CD4-positive, alpha-beta memory T cell (primary cell): ENCODE data around the gene ZNRF1. TPM values are rescaled to one million over a fixed set of nuclear protein-coding genes. Genes with fewer than 3 reads are reported as not detected.

Experiments used
- CTCF ChIA-PET: fragments of 350-600 bp; sonication (Branson Sonifier 250); formaldehyde crosslinking; loops from one replicate; lab custom pipeline; 2021; ENCODE audit warnings: inconsistent platforms; ENCODE audit not compliant: partially characterized antibody; lab: Charles Lee
- POLR2A ChIA-PET: fragments of 350-600 bp; sonication (Branson Sonifier 250); formaldehyde crosslinking; loops from one replicate; lab custom pipeline; 2021; ENCODE audit not compliant: partially characterized antibody; lab: Charles Lee
- DNase-seq, 5 donors: peaks; one replicate each; pipeline versions ENCODE4 v3.0.0 to v3.0.0-alpha.2; 2020 to 2022; ENCODE audit warnings: mixed read lengths in 1 of 5
- H3K27ac ChIP-seq: one replicate; pipeline ENCODE4 v1.7.0; 2013; ENCODE audit warnings: low read depth, low read length
- H3K27me3 ChIP-seq: 2 replicates; pipeline ENCODE4 v1.7.0; 2013; ENCODE audit warnings: mild to moderate bottlenecking, low read length, moderate library complexity; ENCODE audit not compliant: insufficient read depth
- H3K36me3 ChIP-seq: 2 replicates; pipeline ENCODE4 v1.7.0; 2013; ENCODE audit warnings: mild to moderate bottlenecking, low read length, moderate library complexity; ENCODE audit not compliant: insufficient read depth
- H3K4me1 ChIP-seq: 2 replicates; pipeline ENCODE4 v1.7.0; 2013; ENCODE audit warnings: mild to moderate bottlenecking, low read length, moderate library complexity; ENCODE audit not compliant: insufficient read depth
- H3K4me3 ChIP-seq, 2 donors: one replicate each; pipeline ENCODE4 v1.7.0; 2013; ENCODE audit warnings: low read length in 2 of 2, mild to moderate bottlenecking in 1 of 2
- H3K9me3 ChIP-seq, 2 donors: one replicate each; pipeline ENCODE4 v1.7.0; 2013; ENCODE audit warnings: low read length in 2 of 2, control low read depth in 1 of 2; ENCODE audit not compliant: control insufficient read depth in 1 of 2
- H3K27ac Mint-ChIP-seq, 7 donors: one replicate each; pipeline ENCODE4 v1.8.0; 2020 to 2021; ENCODE audit warnings: mixed read lengths in 7 of 7, mild to moderate bottlenecking in 6 of 7, inconsistent platforms in 3 of 7, moderate library complexity in 3 of 7
- H3K27me3 Mint-ChIP-seq, 2 donors: one replicate each; pipeline ENCODE4 v1.8.0; 2020 to 2021; ENCODE audit warnings: mixed read lengths in 2 of 2
- H3K36me3 Mint-ChIP-seq, 2 donors: one replicate each; pipeline ENCODE4 v1.8.0; 2020 to 2021; ENCODE audit warnings: mixed read lengths in 2 of 2, inconsistent platforms in 1 of 2, mild to moderate bottlenecking in 1 of 2
- H3K4me1 Mint-ChIP-seq, 4 donors: one replicate each; pipeline ENCODE4 v1.8.0; 2020 to 2021; ENCODE audit warnings: mixed read lengths in 4 of 4, mild to moderate bottlenecking in 1 of 4
- H3K4me3 Mint-ChIP-seq, 8 donors: one replicate each; pipeline ENCODE4 v1.8.0; 2020 to 2021; ENCODE audit warnings: mixed read lengths in 8 of 8, mild to moderate bottlenecking in 7 of 8, moderate library complexity in 6 of 8, inconsistent platforms in 3 of 8
- H3K9me3 Mint-ChIP-seq, 8 donors: one replicate each; pipeline ENCODE4 v1.8.0; 2020 to 2021; ENCODE audit warnings: mixed read lengths in 8 of 8, mild to moderate bottlenecking in 5 of 8, inconsistent platforms in 3 of 8, moderate library complexity in 1 of 8
- intact Hi-C: fragments of 100-400 bp; cut with micrococcal nuclease; formaldehyde crosslinking; loops from one replicate; pipeline ENCODE4 v1.15.1; 2023
- polyA plus RNA-seq, 2 donors: library from polyadenylated mRNA; unstranded; fragments of 300-500 nt; fragmentation: Illumina TruSeq; gene quantifications; one replicate each; pipeline ENCODE4 v1.2.3, GENCODE V29; 2021
- total RNA-seq, 2 experiments: library from RNA; stranded (reverse); gene quantifications; one replicate each; pipeline ENCODE4 v1.2.3, GENCODE V29; 2021

Gene ZNRF1
- total and polyA plus RNA-seq, 4 experiments from 2014 or later: 3.4 to 9.5 (median 6.1) TPM

DNA sequence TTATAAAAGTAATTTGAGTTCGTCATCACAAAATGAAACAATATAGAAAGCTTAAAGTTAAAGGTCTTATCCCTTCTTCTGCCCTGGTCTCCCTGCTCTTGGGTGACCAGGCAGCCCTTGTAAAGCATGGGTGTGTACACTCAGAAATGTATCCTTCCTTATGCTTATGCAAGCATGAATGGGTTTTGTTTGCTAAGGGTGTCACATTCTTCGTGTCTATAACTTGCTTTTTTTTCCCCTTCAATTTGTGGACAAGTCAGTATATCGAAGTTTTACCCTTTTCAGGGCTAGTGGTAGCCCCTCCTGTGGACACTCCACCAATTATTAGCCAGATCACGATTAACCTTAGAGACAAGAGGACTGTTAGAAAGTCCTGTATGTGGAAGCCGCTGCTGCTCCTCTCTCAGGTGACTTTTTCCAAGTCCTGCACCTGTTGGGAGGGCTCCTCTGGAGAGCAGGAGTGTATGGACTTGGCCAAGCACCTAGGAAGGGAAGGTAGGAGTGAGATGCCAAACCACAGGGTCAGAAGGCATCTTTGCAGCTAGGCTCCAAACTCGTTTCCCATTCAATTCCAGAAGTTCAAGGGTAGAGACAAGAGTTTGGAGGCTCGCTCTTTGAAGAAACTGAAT lies 66.8 kb downstream of the ZNRF1 start:
- no peak overlapping the region for H3K27ac ChIP-seq
- Mint-ChIP-seq H3K27ac (peak overlapping the region in 5 of 7 donors; percentile 46 to 94 (median 92)), H3K9me3 (no peaks in the 10 kb centered on the region), H3K36me3 (no peaks in the 10 kb centered on the region), H3K4me3 (peak overlapping the region in 4 of 8 donors; percentile 21 to 76 (median 59)), H3K4me1 (peaks cover 21 to 49% (median 33%) of the 10 kb centered on the region in 4 donors), H3K27me3 (no peaks in the 10 kb centered on the region)
- H3K27me3 ChIP-seq: no peaks in the 10 kb centered on the region
- H3K4me3 ChIP-seq: no peak overlapping the region
- peaks cover 33% of the 10 kb centered on the region for H3K4me1 ChIP-seq
- H3K36me3 ChIP-seq: no peaks in the 10 kb centered on the region
- POLR2A ChIA-PET: interaction anchor here (0.9 to 2.9 kb wide), 6 partner anchors 9 to 67 kb away, joined by 3 to 22 read pairs (median 5); partner anchors contain the start of gene ZNRF1
- CTCF ChIA-PET: interaction anchor here (1.3 kb wide), 1 partner anchor 46 kb away, joined by 3 read pairs; no protein-coding TSS in a partner anchor
- H3K9me3 ChIP-seq: no peaks in the 10 kb centered on the region
- no peak for DNase-seq
- intact Hi-C loops: no loop called here

DNA sequence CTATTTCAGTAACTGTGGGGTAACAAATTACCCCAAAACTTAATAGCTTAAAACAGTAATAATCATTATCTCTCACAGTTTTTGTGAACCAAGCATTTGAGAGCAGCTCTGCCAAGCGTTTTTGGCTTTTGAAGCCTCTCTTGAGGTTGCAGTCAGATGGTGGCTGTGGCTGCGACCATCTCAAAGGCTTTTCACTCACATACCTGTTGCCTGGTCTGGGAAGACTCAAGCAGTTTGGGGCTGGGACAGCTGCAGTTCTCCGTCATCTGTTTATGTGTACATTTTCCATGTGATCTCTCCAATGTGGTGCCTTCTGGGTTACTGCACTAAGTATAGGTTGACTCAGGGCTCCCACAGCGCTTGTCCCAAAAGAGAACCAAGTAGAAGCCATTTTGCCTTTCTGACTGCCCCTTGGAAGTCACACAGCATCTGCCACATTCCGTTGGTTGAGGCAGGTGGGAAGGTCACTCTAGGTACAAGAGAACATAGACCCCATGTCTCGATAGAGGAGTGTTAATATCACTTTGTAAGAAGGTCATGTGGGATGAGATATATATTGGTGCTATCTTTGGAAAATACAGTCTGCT lies 68.1 kb downstream of the ZNRF1 start:
- peaks cover 23 to 51% (median 35%) of the 10 kb centered on the region in 4 donors for H3K4me1 Mint-ChIP-seq
- H3K27ac Mint-ChIP-seq: peak overlapping the region in 4 of 7 donors; percentile 29 to 61 (median 40)
- H3K9me3 Mint-ChIP-seq: no peaks in the 10 kb centered on the region
- H3K27me3 Mint-ChIP-seq: no peaks in the 10 kb centered on the region
- no peak for DNase-seq
- ChIA-PET POLR2A (interaction anchor here (1.5 kb wide), 1 partner anchor 31 kb away, joined by 3 read pairs; no protein-coding TSS in a partner anchor), CTCF (interaction anchor here (0.6 to 1.3 kb wide), 2 partner anchors 44 to 139 kb away, joined by 3 read pairs; no protein-coding TSS in a partner anchor)
- H3K36me3 ChIP-seq: no peaks in the 10 kb centered on the region
- H3K27me3 ChIP-seq: no peaks in the 10 kb centered on the region
- intact Hi-C loops: no loop called here
- no peak overlapping the region for H3K27ac ChIP-seq
- H3K36me3 Mint-ChIP-seq: no peaks in the 10 kb centered on the region
- no peak overlapping the region for H3K4me3 Mint-ChIP-seq
- no peak overlapping the region for H3K4me3 ChIP-seq
- H3K4me1 ChIP-seq: peaks cover 33% of the 10 kb centered on the region
- H3K9me3 ChIP-seq: no peaks in the 10 kb centered on the region

DNA sequence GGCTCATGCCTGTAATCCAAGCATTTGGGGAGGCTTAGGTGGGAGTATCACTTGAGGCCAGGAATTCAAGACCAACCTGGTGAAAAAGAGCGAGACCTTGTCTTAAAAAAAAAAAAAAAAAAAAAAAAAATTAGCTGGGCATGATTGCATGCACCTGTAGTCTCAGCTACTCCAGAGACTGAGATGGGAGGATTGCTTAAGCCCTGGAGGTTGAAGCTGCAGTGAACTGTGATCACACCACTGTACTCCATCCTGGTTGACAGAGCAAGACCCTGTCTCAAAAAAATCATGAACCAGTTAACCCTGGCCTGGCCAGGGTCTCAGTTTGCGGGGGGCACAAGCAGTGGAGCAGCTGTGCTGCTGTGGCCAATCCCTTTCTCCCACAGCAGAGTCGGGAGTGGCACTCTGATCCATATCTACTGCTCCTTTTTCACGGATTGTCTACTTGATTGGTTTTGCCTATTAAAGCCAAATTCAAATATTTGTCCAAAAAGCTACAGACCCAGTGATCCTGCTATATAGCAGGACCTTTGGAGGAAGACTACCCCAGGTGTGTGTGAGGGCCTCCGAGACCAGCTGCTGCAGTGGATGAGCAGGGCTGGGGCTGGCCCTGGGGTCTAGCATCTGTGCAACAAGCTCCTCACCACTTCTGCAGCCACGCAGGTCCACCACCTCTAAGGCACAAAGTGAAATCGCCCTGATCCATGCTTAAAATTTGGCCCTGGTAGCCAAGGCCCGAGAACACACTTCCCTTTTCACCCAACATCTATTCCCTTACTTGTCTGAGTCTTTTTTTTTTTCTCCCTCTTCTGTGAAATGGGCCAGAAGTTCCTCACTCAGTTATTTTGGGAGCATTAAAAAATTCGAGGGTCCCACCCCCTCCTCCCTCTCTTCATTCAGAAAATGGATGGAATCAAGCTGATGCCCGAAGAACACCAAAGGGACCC lies 69.5 kb downstream of the ZNRF1 start:
- peak overlapping the region in 4 of 7 donors; percentile 10 to 74 (median 58) for H3K27ac Mint-ChIP-seq
- H3K4me3 Mint-ChIP-seq: no peak overlapping the region
- H3K4me3 ChIP-seq: no peak overlapping the region
- no peaks in the 10 kb centered on the region for H3K36me3 ChIP-seq
- intact Hi-C loops: no loop called here
- no peaks in the 10 kb centered on the region for H3K36me3 Mint-ChIP-seq
- H3K27me3 ChIP-seq: no peaks in the 10 kb centered on the region
- no peaks in the 10 kb centered on the region for H3K27me3 Mint-ChIP-seq
- no peaks in the 10 kb centered on the region for H3K9me3 Mint-ChIP-seq
- H3K27ac ChIP-seq: no peak overlapping the region
- peaks cover 30 to 59% (median 37%) of the 10 kb centered on the region in 4 donors for H3K4me1 Mint-ChIP-seq
- CTCF ChIA-PET: interaction anchor here (0.9 to 1.9 kb wide), 3 partner anchors 42 to 70 kb away, joined by 3 to 6 read pairs (median 3); partner anchors contain the start of gene ZNRF1
- DNase-seq: no peak
- POLR2A ChIA-PET: interaction anchor here (0.7 to 1.5 kb wide), 2 partner anchors 30 to 43 kb away, joined by 3 read pairs; no protein-coding TSS in a partner anchor
- H3K9me3 ChIP-seq: no peaks in the 10 kb centered on the region
- H3K4me1 ChIP-seq: peaks cover 31% of the 10 kb centered on the region

DNA sequence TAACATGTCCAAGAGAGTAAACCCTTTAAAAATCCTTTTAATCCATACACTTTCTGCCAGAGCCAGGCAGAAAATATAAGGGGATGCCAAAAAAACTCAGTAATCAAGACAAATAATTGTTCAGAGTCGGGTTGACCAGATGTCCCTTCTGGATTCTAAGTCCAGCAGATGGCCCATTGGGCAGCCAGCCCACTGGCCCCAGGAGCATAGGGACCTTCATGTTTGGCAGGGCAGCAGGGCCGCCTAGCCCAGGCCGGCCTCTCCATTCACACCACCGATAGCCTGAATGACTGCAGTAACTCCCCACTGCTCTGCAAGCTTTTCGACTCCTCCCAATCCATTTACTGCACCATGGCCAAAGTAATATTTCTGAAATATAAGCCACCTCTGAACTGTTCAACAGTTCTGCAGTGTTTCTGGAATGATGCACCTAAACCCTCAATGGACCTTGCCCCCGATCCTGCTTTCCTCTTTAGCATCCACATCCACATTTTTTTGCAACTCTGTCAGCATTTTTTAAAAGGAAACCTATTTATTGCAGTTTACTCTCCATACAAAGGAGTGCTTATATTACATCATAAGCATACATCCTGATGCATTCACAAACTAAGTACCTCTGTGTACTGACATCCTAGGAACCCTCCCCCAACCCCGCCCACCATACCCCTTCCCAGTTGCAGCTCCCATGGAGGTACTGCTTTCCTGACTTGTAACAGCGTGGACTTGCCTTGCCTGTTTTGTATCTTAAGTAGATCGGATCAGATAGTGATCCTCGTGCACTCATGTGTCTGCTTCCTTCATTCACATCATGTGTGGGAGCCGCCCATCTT lies 71.4 kb downstream of the ZNRF1 start:
- H3K27me3 Mint-ChIP-seq: no peaks in the 10 kb centered on the region
- ChIA-PET CTCF (no interaction called here), POLR2A (no interaction called here)
- H3K4me3 Mint-ChIP-seq: no peak overlapping the region
- no peaks in the 10 kb centered on the region for H3K9me3 Mint-ChIP-seq
- peaks cover 23 to 59% (median 41%) of the 10 kb centered on the region in 4 donors for H3K4me1 Mint-ChIP-seq
- no peak for DNase-seq
- Histone ChIP-seq H3K27me3 (no peaks in the 10 kb centered on the region), H3K9me3 (no peaks in the 10 kb centered on the region), H3K4me1 (peaks cover 34% of the 10 kb centered on the region), H3K4me3 (no peak overlapping the region), H3K27ac (no peak overlapping the region), H3K36me3 (no peaks in the 10 kb centered on the region)
- H3K36me3 Mint-ChIP-seq: no peaks in the 10 kb centered on the region
- intact Hi-C loops: no loop called here
- H3K27ac Mint-ChIP-seq: peak overlapping the region in 4 of 7 donors; percentile 8 to 39 (median 24)

DNA sequence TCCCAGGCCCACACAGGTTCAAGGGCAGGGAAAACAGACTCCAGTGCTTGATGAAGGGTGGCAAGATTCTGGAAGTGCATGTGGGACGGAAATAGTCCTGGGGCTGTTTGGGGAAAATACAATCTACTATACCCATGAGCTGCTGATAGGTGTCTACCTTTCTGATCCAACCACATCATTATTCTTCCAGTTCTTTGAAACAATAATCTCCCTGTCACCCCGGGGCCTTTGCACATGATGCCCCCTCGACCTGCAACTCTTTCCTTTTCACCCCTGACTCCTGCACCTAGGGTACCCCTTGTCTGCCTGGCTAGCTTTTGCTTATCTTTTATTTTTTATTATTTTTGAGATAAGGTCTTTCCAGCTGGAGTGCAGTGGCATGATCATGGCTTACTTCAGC lies 72.8 kb downstream of the ZNRF1 start:
- Histone ChIP-seq H3K36me3 (no peaks in the 10 kb centered on the region), H3K4me1 (peaks cover 39% of the 10 kb centered on the region), H3K27me3 (no peaks in the 10 kb centered on the region), H3K4me3 (no peak overlapping the region), H3K9me3 (no peaks in the 10 kb centered on the region), H3K27ac (no peak overlapping the region)
- CTCF ChIA-PET: interaction anchor here (1.2 to 2.5 kb wide), 2 partner anchors 20 to 40 kb away, joined by 3 to 10 read pairs; no protein-coding TSS in a partner anchor
- H3K9me3 Mint-ChIP-seq: no peaks in the 10 kb centered on the region
- no peaks in the 10 kb centered on the region for H3K27me3 Mint-ChIP-seq
- H3K36me3 Mint-ChIP-seq: no peaks in the 10 kb centered on the region
- DNase-seq: no peak
- no peak overlapping the region for H3K4me3 Mint-ChIP-seq
- intact Hi-C loops: no loop called here
- peak overlapping the region in 1 of 7 donors; percentile 9 for H3K27ac Mint-ChIP-seq
- peaks cover 31 to 64% (median 49%) of the 10 kb centered on the region in 4 donors for H3K4me1 Mint-ChIP-seq
- POLR2A ChIA-PET: interaction anchor here (2.0 kb wide), 1 partner anchor 37 kb away, joined by 8 read pairs; no protein-coding TSS in a partner anchor

DNA sequence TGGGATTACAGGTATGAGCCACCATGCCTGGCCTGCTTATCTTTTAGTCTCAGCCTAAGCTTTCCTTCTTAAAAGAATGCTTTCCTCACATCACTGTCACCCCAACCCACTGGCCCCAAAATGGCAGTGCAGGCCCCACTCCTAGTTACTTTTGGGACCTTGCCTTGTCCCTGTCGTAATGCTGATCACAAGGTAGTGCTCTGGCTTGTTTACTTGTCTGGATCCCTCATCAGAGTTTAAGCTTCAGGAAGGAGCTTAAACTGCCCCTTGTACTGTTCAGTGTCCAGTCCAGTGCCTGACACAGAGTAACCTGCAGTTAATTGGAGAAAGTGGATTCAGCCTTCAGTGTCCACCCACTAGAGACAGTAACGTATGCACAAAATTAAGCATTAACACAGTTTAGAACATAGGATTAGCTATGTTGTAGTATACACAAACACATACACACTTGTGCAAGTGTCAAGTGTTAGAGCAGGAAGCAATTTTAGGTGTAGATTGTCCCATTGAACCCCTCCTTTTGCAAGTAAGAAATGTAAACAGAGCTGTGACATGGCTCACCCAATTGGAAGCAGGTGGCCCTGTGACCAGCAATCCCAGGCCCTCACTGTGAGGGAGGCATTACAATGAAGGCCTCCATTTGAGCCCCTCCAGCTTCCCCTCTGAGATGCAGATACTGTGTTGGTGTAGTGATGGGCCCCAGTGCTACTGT lies 73.6 kb downstream of the ZNRF1 start:
- Mint-ChIP-seq H3K9me3 (no peaks in the 10 kb centered on the region), H3K36me3 (no peaks in the 10 kb centered on the region), H3K27me3 (no peaks in the 10 kb centered on the region), H3K4me1 (peaks cover 34 to 66% (median 48%) of the 10 kb centered on the region in 4 donors), H3K27ac (peak overlapping the region in 4 of 7 donors; percentile 8 to 64 (median 31)), H3K4me3 (no peak overlapping the region)
- intact Hi-C loops: no loop called here
- Histone ChIP-seq H3K27ac (no peak overlapping the region), H3K9me3 (no peaks in the 10 kb centered on the region), H3K27me3 (no peaks in the 10 kb centered on the region), H3K4me3 (no peak overlapping the region), H3K4me1 (peaks cover 46% of the 10 kb centered on the region), H3K36me3 (no peaks in the 10 kb centered on the region)
- DNase-seq: no peak
- ChIA-PET CTCF (interaction anchor here (0.7 to 2.5 kb wide), 4 partner anchors 10 to 39 kb away, joined by 3 to 10 read pairs (median 4); no protein-coding TSS in a partner anchor), POLR2A (interaction anchor here (2.0 kb wide), 1 partner anchor 36 kb away, joined by 8 read pairs; no protein-coding TSS in a partner anchor)
